Activated T-cell treated with anti-CD3 and anti-CD28 coated beads, Interleukin-2, amount 50 U/mL, for 1 hour (primary cell): Measurements from ENCODE around the gene RGPD3.
A peak's percentile ranks its signal among the peaks of the same experiment; 100 is the strongest.
"Not testable (repeated sequence)": the region's sequence is repeated elsewhere in the genome, so short reads cannot be mapped to it uniquely, and the experiment has no call there.

Experiments
- DNase-seq: peaks from one replicate; pipeline ENCODE4 v3.0.0-alpha.2; 2020

Gene RGPD3

GRCh38 chr2:106479563-106479962 is 11.3 kb upstream of the RGPD3 start:
- not testable (repeated sequence) for DNase-seq

DNA sequence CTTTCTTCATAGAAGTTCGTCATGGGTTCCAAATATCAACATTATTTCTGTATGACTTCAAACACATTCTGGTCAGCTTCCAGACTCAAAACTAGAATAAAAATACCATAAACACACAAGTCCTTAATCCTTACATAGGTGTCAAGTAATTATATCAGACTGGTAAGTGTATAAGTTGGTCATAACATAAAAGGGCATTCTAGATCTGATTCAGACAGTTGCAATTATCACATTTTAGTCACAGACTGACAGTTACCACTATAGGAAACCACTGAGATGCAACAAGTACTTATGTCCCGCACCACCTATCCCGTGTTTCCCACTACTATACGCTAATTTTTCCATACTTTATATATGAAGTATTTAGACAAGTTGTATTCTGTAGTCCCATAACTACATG is 9.4 kb upstream of the RGPD3 start:
- DNase-seq, result not testable (repeated sequence)

GRCh38 chr2:106470658-106471057 is 2.4 kb upstream of the RGPD3 start:
- peak; percentile 51 for DNase-seq

GRCh38 chr2:106467516-106467915 is 697 bp downstream of the RGPD3 start:
- not testable (repeated sequence) for DNase-seq

GRCh38 chr2:106461882-106462281 is 6.3 kb downstream of the RGPD3 start:
- DNase-seq, result peak; percentile 20

DNA sequence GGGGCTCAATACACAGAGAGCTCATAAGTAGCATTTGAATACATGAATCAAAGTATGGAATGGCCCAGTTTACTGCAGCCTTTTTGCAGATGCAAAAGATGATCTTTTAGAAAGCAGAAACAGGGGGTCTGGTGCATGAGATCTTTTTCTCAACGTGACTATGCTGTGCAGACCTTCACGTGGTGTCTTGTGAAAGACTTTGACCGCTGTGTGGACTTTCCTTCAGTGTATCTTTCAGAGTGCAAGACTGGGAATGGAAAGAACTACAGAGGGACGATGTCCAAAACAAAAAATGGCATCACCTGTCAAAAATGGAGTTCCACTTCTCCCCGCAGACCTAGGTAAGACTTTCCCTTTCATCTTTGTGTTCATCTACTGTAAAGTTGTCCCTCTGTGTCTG is 77.5 kb downstream of the RGPD3 start:
- DNase-seq, result not testable (repeated sequence)

GRCh38 chr2:106388814-106389410 is 79.3 kb downstream of the RGPD3 start:
- not testable (repeated sequence) for DNase-seq

GRCh38 chr2:106384548-106384947 is 83.7 kb downstream of the RGPD3 start:
- not testable (repeated sequence) for DNase-seq

- DNase-seq, result not testable (repeated sequence)
These were observed 86.3 kb downstream of the RGPD3 start for GRCh38 chr2:106381867-106382266.

GRCh38 chr2:106379567-106379966 is 88.6 kb downstream of the RGPD3 start:
- DNase-seq, result not testable (repeated sequence)

- DNase-seq, result not testable (repeated sequence)
These were observed 99.0 kb downstream of the RGPD3 start for GRCh38 chr2:106369182-106369581.

GRCh38 chr2:106366204-106366885 is 101.9 kb downstream of the RGPD3 start:
- DNase-seq, result no peak

DNA sequence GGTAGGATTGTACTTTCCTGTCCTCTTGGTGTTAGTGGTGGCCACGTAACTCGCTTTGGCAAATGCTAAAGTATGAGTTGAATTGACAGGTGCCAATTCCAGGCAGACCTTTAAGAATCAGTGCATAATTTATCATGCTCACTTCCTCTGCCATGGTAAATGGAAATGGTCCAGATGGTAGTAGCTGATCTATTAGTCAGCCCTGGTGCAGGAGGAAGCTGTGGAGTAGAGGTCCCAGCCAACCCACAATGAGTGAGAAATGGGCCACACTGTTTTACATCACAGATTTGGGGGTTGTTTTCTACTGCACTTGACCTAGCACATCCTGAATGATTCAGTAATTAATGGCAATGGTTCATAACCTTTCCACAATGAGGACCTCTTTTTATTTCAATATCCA is 104.4 kb downstream of the RGPD3 start:
- DNase-seq, result no peak

- DNase-seq, result no peak
These were observed 105.4 kb downstream of the RGPD3 start for GRCh38 chr2:106362789-106363188.

GRCh38 chr2:106359512-106359911 is 108.7 kb downstream of the RGPD3 start:
- DNase-seq, result no peak

GRCh38 chr2:106358521-106358920 is 109.7 kb downstream of the RGPD3 start:
- DNase-seq, result no peak

DNA sequence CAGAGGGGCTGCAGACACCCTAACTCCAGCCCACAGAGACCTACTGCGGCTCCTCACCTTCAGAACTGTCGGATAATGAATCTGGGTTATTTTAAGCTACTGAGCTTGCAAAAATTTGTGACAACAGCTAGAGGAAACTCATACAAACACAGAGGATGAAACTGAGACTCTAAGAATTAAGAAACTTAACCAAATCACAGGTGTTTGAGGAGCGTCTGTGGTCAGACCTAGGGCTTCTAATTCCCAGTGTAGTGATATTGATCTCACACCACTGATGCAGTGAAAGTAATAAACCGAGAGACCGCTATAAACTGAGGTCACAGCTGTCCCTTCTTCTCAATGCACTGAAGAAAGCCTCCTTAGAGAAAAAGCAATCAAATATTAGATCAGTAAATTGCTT is 110.1 kb downstream of the RGPD3 start:
- DNase-seq, result no peak

GRCh38 chr2:106356291-106356690 is 111.9 kb downstream of the RGPD3 start:
- DNase-seq, result no peak

DNA sequence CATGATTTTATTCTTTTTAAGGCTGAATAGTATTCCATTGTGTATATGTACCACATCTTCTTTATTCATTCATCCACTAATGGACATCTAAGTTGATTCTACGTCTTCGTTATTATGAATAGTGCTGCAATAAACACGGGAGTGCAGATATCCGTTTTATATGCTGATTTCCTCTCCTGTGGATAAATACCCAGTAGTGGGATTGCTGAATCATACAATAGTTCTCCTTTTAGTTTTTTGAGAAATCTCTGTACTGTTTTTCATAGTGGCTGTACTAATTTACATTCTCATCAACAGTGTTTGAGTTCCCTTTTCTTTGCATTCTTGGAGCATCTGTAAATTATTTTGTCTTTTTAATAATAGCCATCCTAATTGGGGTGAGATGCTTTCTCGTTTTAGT is 114.5 kb downstream of the RGPD3 start:
- DNase-seq, result no peak

- no peak for DNase-seq
These were observed 117.2 kb downstream of the RGPD3 start for GRCh38 chr2:106350980-106351379.

DNA sequence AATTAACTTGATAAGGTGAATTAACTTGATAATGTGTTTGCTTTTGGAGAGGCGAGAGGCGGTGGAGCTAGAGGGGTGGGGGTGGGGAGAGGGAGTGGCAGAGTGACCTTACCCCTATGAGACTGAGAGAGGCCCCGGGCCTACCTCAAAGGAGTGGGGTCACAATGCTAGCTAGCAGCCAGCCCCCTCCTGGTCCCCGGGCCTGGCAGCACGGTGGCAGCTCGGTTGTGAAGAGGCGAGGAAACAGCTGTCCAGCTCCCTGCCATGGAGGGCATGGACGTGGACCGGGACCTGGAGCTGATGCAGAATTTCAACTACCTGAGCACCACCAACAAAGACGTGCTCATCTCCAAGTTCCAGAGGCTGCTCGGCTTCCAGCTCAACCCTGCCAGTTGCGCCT is 123.9 kb downstream of the RGPD3 start:
- DNase-seq, result no peak

- no peak for DNase-seq
These were observed 124.9 kb downstream of the RGPD3 start for GRCh38 chr2:106343274-106343673.

DNA sequence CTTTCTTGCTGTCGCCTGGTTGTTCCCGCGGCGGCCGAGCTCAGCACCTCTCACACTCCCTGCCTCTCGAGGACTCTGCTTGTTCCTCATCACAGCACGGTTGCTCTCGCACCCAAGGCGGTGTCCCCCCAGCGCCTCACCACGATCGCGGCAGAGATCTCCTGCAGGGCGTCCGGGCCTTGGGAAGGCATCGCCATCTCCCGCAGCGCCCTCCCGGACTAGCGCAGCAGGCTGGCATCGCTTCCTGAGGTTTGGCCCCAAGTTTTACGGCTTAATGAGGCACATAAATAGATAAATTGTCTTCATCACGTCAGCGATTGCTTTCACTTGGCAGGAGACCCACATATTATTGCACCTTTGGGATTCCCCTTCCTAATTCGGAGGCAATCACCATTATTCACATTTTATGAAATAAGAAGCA is 125.4 kb downstream of the RGPD3 start:
- no peak for DNase-seq

DNA sequence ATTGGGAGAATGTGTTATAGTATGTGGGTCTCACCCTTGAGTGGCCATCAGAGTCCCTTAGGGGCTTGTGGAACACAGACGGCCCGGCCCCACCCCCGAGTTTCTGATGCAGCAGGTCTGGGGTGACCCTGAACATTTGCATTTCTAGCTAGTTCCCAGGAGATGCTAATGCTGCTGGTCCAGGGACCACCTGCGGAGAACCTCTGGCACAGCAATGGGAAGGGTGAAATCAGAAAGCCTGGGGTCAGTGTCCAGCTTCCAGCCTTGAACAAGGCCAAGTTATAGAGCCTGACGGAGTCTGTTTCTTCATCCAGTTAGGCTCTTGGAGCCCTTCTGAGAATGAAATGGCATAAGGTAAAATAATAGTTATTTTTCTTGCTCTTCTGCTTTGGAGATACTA is 126.5 kb downstream of the RGPD3 start:
- DNase-seq, result no peak
